Measurements from ENCODE around the gene ADPGK. TPM values are rescaled to one million over a fixed set of nuclear protein-coding genes. Genes with fewer than 3 reads are reported as not detected.
A peak's percentile ranks its signal among the peaks of the same experiment; 100 is the strongest.

ADPGK gene
- total RNA-seq, 1 donor = 43.9 TPM

DNA sequence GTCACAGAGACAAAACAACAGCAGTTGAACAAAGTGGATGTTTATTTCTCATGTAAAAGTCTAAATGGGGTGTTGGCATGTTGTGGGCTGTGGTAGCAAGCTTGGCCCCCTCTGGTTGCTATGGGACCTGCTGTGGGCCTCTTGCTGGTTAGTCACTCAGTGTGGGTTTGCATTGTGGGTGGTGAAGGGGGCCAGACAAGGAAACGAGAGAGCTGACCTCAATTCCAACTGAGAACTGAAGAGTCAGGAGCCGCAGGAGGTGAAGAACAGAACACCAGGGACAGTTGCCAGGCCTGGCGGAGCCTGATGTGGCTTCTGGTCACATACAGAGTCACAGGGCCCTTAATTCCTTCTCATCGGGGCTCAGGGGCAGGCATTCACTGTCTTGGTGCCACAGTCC is 1.9 kb upstream of the ADPGK start:
- no peak for DNase-seq (ENCODE audit: low read depth)
- no peak overlapping the region for H3K4me3 ChIP-seq (ENCODE audit: low read depth, low read length)
- TF ChIP-seq, protein P1, sequence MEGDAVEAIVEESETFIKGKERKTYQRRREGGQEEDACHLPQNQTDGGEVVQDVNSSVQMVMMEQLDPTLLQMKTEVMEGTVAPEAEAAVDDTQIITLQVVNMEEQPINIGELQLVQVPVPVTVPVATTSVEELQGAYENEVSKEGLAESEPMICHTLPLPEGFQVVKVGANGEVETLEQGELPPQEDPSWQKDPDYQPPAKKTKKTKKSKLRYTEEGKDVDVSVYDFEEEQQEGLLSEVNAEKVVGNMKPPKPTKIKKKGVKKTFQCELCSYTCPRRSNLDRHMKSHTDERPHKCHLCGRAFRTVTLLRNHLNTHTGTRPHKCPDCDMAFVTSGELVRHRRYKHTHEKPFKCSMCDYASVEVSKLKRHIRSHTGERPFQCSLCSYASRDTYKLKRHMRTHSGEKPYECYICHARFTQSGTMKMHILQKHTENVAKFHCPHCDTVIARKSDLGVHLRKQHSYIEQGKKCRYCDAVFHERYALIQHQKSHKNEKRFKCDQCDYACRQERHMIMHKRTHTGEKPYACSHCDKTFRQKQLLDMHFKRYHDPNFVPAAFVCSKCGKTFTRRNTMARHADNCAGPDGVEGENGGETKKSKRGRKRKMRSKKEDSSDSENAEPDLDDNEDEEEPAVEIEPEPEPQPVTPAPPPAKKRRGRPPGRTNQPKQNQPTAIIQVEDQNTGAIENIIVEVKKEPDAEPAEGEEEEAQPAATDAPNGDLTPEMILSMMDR (IDR thresholded peaks at IDR 0.05; ENCODE audit: insufficient read depth, low read length) = no peak

- TF ChIP-seq, protein P1 (IDR thresholded peaks at IDR 0.05; ENCODE audit: insufficient read depth, low read length) = no peak
- DNase-seq (ENCODE audit: low read depth) = no peak
- H3K4me3 ChIP-seq (ENCODE audit: low read depth, low read length) = peak overlapping the region; percentile 94
These were observed 908 bp upstream of the ADPGK start for GRCh38 chr15:72784456-72784876.

DNA sequence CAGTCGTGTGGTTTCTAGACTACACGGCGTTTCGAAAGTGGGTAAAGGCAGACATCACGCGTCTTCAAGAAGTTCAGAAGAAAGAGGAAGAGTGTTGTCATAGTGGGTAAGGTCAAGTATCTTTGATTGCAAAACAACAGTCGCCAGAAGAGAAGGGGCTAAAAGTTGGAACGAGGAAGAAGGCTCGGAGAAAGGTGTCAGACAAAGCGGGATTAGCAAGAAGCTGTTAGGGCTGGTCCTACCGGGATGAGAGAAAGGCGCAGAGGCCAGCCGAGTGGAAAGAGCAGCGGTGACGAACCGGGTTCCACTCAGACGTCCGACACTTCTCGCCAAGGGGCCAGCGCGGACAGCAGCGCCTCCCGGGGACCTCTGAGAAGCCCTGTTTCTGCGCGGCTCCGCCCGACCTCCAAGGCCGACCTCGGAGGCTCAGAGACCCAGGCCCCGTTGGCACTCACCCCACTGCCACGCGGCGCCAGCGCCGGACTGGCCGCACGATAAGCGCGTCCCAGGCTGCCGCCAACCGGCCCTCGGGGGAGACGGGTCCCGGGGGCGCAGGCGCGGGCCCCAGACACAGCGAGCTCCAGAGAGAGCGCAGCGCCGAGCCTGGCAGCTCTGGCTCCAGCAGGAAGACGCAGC is 436 bp downstream of the ADPGK start:
- peak; percentile 29 for DNase-seq (ENCODE audit: low read depth)
- TF ChIP-seq, protein P1 (IDR thresholded peaks at IDR 0.05; ENCODE audit: insufficient read depth, low read length) = no peak

GRCh38 chr15:72782274-72783003 is 1.1 kb downstream of the ADPGK start:
- H3K4me3 ChIP-seq (ENCODE audit: low read depth, low read length) = peak overlapping the region; percentile 94
- no peak for DNase-seq (ENCODE audit: low read depth)
- TF ChIP-seq, protein P1 (IDR thresholded peaks at IDR 0.05; ENCODE audit: insufficient read depth, low read length) = no peak

More for the DNA sequence above, 436 bp downstream of the ADPGK start:
- H3K4me3 ChIP-seq (ENCODE audit: low read depth, low read length) = peak overlapping the region; percentile 94

DNA sequence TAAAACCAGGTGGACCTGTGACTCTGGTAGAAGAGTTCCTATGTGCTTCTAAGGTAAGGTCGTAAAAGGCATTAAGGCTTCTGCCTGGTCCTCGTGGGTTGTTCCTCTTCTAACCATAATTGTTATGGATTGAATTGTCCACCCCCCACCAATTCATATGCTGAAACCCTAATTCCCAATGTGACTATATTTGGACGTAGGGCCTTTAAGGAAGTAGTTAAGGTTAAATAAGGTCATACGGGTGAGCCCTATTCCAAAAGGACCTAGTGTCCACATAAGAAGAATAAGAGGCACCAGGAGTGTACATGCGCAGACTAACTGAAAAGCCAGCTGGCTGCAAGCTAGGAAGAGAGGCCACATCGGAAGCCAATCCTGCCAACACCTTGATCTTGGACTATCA is 1.9 kb downstream of the ADPGK start:
- TF ChIP-seq, protein P1 (IDR thresholded peaks at IDR 0.05; ENCODE audit: insufficient read depth, low read length) = no peak
- peak overlapping the region; percentile 94 for H3K4me3 ChIP-seq (ENCODE audit: low read depth, low read length)
- DNase-seq (ENCODE audit: low read depth) = no peak

- TF ChIP-seq, protein P1 (IDR thresholded peaks at IDR 0.05; ENCODE audit: insufficient read depth, low read length) = no peak
- no peak for DNase-seq (ENCODE audit: low read depth)
- H3K4me3 ChIP-seq (ENCODE audit: low read depth, low read length) = no peak overlapping the region
These were observed 4.8 kb downstream of the ADPGK start for GRCh38 chr15:72778796-72779195.

All from fibroblast of the aortic adventitia (primary cell).